MM.1S (cell line): ENCODE data around the gene LFNG.

Experiments
- EZH2 ChIP-seq: fragments of 300-600 bp; sonication (generic); optimal IDR thresholded peaks from 2 replicates; pipeline ENCODE3; 2017; ENCODE audit warnings: low read depth, mild to moderate bottlenecking, antibody characterized with exemption, low read length, mixed read lengths
- EZH2phosphoT487 ChIP-seq: fragments of 300-600 bp; sonication (generic); IDR thresholded peaks from 2 replicates; pipeline ENCODE4 v1.6.1; 2018; ENCODE audit warnings: antibody characterized with exemption, low read length
- TF ChIP-seq, protein P1 (sequence below): fragments of 300-600 bp; sonication (generic); IDR thresholded peaks from 2 replicates; pipeline ENCODE4 v1.5.1; 2016; ENCODE audit warnings: antibody characterized with exemption, low read length, mixed read lengths

DNA sequence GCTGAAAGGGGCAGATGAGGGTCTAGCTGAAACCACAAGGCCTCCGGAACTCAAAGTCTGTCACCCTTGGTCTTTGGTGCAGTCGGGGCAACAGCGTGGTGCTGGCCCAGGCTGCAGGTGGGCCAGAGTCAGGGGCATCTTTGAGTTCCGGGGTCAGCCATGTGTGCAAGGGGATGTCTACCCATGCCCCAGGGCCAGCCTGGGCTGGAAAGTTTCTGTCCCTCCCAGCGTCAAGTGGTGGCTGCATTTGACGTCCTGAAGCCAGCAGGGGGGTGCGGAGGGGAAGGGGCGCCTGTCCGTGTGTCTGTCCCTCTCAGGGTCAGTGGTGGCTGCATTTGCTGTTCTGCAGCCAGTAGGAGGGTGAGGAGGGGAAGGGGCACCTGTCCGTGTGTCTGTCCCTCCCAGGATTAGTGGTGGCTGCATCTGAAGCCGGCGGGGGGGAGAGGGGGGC is 35.1 kb downstream of the LFNG start:
- no peak for TF ChIP-seq EZH2phosphoT487
- TF ChIP-seq, protein P1, sequence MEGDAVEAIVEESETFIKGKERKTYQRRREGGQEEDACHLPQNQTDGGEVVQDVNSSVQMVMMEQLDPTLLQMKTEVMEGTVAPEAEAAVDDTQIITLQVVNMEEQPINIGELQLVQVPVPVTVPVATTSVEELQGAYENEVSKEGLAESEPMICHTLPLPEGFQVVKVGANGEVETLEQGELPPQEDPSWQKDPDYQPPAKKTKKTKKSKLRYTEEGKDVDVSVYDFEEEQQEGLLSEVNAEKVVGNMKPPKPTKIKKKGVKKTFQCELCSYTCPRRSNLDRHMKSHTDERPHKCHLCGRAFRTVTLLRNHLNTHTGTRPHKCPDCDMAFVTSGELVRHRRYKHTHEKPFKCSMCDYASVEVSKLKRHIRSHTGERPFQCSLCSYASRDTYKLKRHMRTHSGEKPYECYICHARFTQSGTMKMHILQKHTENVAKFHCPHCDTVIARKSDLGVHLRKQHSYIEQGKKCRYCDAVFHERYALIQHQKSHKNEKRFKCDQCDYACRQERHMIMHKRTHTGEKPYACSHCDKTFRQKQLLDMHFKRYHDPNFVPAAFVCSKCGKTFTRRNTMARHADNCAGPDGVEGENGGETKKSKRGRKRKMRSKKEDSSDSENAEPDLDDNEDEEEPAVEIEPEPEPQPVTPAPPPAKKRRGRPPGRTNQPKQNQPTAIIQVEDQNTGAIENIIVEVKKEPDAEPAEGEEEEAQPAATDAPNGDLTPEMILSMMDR = no peak
- TF ChIP-seq EZH2 = no peak
